Gastrocnemius medialis (tissue), 4 donors: Measurements from ENCODE around the gene C1QTNF8. TPM values are rescaled to one million over a fixed set of nuclear protein-coding genes. Genes with fewer than 3 reads are reported as not detected.

Source experiments
- ATAC-seq, 2 donors: fragments of 150-250 bp; one replicate each; pipeline ENCODE4 v1.9.1; 2016
- DNase-seq, 2 donors: peaks; one replicate each; pipeline ENCODE4 v3.0.0-alpha.2; 2019
- H3K27ac ChIP-seq, 4 donors: fragments of 200-600 bp; sonication (generic); 1 replicate in 1 of 4; 2 replicates in 3 of 4; pipeline ENCODE4 v1.5.1; 2016 to 2018; ENCODE audit warnings: mild to moderate bottlenecking in 2 of 4, moderate library complexity in 1 of 4
- H3K27me3 ChIP-seq, 3 donors: fragments of 200-600 bp; sonication (generic) in 2 of 3; 1 replicate in 1 of 3; 2 replicates in 2 of 3; pipeline versions ENCODE4 v1.5.1 to v1.6.0; 2016 to 2019; ENCODE audit warnings: mild to moderate bottlenecking in 1 of 3, moderate library complexity in 1 of 3
- H3K36me3 ChIP-seq, 2 donors: fragments of 200-600 bp; sonication (generic) in 1 of 2; one replicate each; pipeline ENCODE4 v1.5.1; 2017 to 2018
- H3K4me1 ChIP-seq, 2 donors: fragments of 200-600 bp; sonication (generic) in 1 of 2; one replicate each; pipeline ENCODE4 v1.5.1; 2016 to 2017; ENCODE audit warnings: mild to moderate bottlenecking in 2 of 2
- H3K4me3 ChIP-seq, 4 donors: fragments of 200-600 bp; sonication (generic) in 3 of 4; 1 replicate in 1 of 4; 2 replicates in 3 of 4; pipeline ENCODE4 v1.5.1; 2016 to 2019; ENCODE audit warnings: mild to moderate bottlenecking in 2 of 4
- H3K9me3 ChIP-seq, 3 donors: fragments of 200-600 bp; sonication (generic) in 2 of 3; 1 replicate in 1 of 3; 2 replicates in 2 of 3; pipeline ENCODE4 v1.5.1; 2016 to 2019
- POLR2A ChIP-seq, 2 donors: fragments of 450-650 bp; IDR thresholded peaks; one replicate each; pipeline ENCODE4 v1.6.1; 2017; ENCODE audit warnings: antibody characterized with exemption in 2 of 2, mild to moderate bottlenecking in 2 of 2, moderate library complexity in 2 of 2
- in situ Hi-C, 4 donors: fragments of 200-750 bp; cut with MboI; loops; one replicate each; pipeline versions ENCODE4 v1.15.0 to v1.8.0; 2017; ENCODE audit warnings: low sequenced_read_pairs in 4 of 4
- intact Hi-C: fragments of 100-400 bp; cut with DNase I; formaldehyde crosslinking; loops from one replicate; pipeline ENCODE4 v1.15.1; 2023; ENCODE audit warnings: low total_unique reads
- total RNA-seq, 4 donors: library from RNA; depleted of rRNA; stranded (reverse); fragments of >200 nt; gene quantifications; one replicate each; pipeline versions ENCODE4 v1.1.0 to v1.2.3, GENCODE V29; 2016
- TF ChIP-seq, protein P1 (sequence below), 5 experiments: fragments of 450-650 bp in 3 of 5; fragments of 200-600 bp in 2 of 5; sonication (generic) in 2 of 5; IDR thresholded peaks in 4 of 5; conservative IDR thresholded peaks in 1 of 5; 1 replicate in 4 of 5; 2 replicates in 1 of 5; pipeline ENCODE4 v1.5.1; 2016 to 2019; ENCODE audit warnings: antibody characterized with exemption in 5 of 5, mild to moderate bottlenecking in 3 of 5, moderate library complexity in 3 of 5

The C1QTNF8 gene
- total RNA-seq, 4 donors from 2014 or later: not detected

DNA sequence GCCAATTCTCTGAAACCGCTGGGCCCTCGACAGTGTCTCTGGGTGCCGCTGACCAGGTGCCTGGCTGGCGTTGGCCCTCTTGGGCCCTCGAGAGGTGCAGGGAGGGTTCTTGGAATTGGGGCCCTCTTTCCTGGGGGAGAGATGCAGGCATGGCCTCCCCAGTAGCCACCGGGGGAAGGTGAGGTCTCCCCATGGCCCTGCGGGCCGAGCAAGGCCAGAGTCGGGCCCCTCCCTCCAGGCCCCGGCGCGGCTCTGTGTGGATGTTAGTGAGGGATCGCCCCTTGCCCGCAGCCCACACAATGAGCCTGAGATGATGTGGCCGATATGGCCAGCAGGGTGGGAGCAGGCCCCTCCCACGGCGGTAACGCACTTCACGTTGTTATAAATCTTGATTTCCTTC lies 23.1 kb upstream of the C1QTNF8 start:
- Histone ChIP-seq H3K36me3 (no peaks in the 10 kb centered on the region), H3K9me3 (no peaks in the 10 kb centered on the region), H3K27me3 (peaks cover 10 to 33% (median 32%) of the 10 kb centered on the region in 3 donors), H3K4me3 (no peak overlapping the region), H3K27ac (no peak overlapping the region), H3K4me1 (no peaks in the 10 kb centered on the region)
- no peak for ATAC-seq
- intact Hi-C loops: no loop called here
- TF ChIP-seq, protein P1, sequence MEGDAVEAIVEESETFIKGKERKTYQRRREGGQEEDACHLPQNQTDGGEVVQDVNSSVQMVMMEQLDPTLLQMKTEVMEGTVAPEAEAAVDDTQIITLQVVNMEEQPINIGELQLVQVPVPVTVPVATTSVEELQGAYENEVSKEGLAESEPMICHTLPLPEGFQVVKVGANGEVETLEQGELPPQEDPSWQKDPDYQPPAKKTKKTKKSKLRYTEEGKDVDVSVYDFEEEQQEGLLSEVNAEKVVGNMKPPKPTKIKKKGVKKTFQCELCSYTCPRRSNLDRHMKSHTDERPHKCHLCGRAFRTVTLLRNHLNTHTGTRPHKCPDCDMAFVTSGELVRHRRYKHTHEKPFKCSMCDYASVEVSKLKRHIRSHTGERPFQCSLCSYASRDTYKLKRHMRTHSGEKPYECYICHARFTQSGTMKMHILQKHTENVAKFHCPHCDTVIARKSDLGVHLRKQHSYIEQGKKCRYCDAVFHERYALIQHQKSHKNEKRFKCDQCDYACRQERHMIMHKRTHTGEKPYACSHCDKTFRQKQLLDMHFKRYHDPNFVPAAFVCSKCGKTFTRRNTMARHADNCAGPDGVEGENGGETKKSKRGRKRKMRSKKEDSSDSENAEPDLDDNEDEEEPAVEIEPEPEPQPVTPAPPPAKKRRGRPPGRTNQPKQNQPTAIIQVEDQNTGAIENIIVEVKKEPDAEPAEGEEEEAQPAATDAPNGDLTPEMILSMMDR (IDR thresholded peaks at IDR 0.05 in 4 of 5, conservative IDR thresholded peaks at IDR 0.05 in 1 of 5): no peak
- TF ChIP-seq POLR2A (IDR thresholded peaks at IDR 0.05): no peak
- in situ Hi-C loops: no loop called here
- DNase-seq: no peak

DNA sequence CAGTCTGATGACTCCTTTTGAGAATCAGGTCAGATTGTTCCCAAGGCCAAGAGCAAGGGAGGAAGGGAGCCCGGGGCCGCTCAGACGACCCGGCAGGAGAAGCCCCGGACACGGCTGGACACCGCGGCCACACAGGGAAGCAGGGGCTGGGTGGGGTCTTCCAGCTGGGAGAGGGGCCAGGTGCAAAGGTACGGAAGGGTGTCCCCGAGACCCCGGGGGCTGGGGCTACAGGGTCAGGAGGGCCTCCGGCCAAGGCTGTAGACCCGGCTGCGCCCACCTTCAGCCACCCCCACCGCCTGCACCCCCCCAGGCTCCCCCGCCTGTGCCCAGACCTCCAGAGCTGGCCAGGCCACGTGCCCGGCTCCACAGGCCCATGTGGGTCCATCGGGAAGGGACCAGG lies 21.9 kb upstream of the C1QTNF8 start:
- Histone ChIP-seq H3K27ac (no peak overlapping the region), H3K36me3 (no peaks in the 10 kb centered on the region), H3K4me3 (no peak overlapping the region), H3K27me3 (peaks cover 10 to 29% (median 27%) of the 10 kb centered on the region in 3 donors), H3K4me1 (no peaks in the 10 kb centered on the region), H3K9me3 (no peaks in the 10 kb centered on the region)
- TF ChIP-seq, protein P1 (IDR thresholded peaks at IDR 0.05 in 4 of 5, conservative IDR thresholded peaks at IDR 0.05 in 1 of 5): no peak
- TF ChIP-seq POLR2A (IDR thresholded peaks at IDR 0.05): no peak
- intact Hi-C loops (no loop called here), in situ Hi-C loops (no loop called here)
- DNase-seq: no peak
- no peak for ATAC-seq

DNA sequence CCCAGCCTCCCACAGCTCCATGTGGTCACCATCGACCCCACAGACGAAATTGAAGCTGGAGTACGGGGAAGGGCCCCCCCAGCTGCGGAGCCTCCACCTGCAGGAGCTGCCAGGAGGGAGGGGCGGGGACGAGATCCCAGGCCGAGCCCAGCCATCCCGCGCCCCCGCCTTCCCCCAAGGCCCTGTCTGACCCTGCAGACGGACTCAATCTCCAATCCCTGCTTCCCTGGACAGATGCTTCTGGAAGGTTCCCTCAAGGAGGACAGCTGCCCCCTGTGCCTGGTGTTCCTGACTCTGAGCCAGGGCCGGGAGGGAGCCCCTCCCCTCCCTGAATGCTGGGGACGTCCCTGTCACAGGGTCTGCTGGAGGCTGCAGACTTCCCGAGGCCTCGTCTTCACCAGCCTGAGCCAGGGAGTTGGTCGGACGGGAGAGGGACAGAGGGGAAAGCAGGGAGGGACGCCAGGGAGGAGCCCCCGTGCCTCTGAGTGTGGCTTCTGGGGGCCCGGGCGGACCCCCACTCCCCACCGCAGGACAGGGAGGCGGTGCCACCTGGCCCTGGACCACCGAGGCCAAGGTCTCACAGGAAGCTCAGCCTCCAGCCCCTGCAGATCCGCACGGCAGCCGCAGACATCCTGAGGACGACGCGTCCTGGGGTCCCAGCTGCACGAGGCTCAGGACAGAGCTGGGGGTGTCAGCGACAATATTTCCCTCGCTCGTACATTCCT lies 21.3 kb upstream of the C1QTNF8 start:
- Histone ChIP-seq H3K27ac (no peak overlapping the region), H3K4me3 (no peak overlapping the region), H3K9me3 (no peaks in the 10 kb centered on the region), H3K27me3 (peaks cover 11 to 29% (median 26%) of the 10 kb centered on the region in 3 donors), H3K4me1 (no peaks in the 10 kb centered on the region), H3K36me3 (no peaks in the 10 kb centered on the region)
- ATAC-seq (no peak), DNase-seq (no peak)
- in situ Hi-C loops: no loop called here
- intact Hi-C loops: no loop called here
- TF ChIP-seq, protein P1 (IDR thresholded peaks at IDR 0.05 in 4 of 5, conservative IDR thresholded peaks at IDR 0.05 in 1 of 5): no peak
- no peak for TF ChIP-seq POLR2A (IDR thresholded peaks at IDR 0.05)

DNA sequence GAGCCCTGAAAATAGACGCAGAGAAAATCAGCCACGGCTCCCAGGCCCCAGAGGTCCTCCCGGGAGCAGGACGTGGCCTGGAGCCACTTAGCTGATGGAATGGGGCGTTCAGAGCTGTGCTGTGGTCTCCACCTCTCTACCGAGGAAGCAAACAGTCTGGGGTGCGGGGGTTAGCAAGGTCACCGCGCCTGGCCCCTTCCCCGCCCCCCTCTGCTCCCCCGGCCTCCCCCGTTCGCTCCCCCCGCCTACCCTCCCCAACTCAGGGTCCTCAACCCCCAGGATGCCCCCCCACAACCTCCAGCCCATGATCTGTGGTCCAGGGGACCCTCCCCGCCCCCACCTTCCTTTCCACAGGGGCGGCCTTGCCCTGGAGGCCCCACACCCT lies 20.6 kb upstream of the C1QTNF8 start:
- DNase-seq (no peak), ATAC-seq (no peak)
- no peak overlapping the region for H3K4me3 ChIP-seq
- peaks cover 15 to 33% (median 29%) of the 10 kb centered on the region in 3 donors for H3K27me3 ChIP-seq
- intact Hi-C loops (no loop called here), in situ Hi-C loops (no loop called here)
- no peaks in the 10 kb centered on the region for H3K36me3 ChIP-seq
- H3K4me1 ChIP-seq: no peaks in the 10 kb centered on the region
- no peaks in the 10 kb centered on the region for H3K9me3 ChIP-seq
- TF ChIP-seq, protein P1 (IDR thresholded peaks at IDR 0.05 in 4 of 5, conservative IDR thresholded peaks at IDR 0.05 in 1 of 5): no peak
- no peak for TF ChIP-seq POLR2A (IDR thresholded peaks at IDR 0.05)
- no peak overlapping the region for H3K27ac ChIP-seq
